CD4-positive, alpha-beta T cell treated with Interleukin-21 for 1 hour (primary cell): Measurements from ENCODE around the gene SRC.

Source experiments
- DNase-seq: peaks from one replicate; pipeline ENCODE4 v3.0.0-alpha.2; 2020

The SRC gene

DNA sequence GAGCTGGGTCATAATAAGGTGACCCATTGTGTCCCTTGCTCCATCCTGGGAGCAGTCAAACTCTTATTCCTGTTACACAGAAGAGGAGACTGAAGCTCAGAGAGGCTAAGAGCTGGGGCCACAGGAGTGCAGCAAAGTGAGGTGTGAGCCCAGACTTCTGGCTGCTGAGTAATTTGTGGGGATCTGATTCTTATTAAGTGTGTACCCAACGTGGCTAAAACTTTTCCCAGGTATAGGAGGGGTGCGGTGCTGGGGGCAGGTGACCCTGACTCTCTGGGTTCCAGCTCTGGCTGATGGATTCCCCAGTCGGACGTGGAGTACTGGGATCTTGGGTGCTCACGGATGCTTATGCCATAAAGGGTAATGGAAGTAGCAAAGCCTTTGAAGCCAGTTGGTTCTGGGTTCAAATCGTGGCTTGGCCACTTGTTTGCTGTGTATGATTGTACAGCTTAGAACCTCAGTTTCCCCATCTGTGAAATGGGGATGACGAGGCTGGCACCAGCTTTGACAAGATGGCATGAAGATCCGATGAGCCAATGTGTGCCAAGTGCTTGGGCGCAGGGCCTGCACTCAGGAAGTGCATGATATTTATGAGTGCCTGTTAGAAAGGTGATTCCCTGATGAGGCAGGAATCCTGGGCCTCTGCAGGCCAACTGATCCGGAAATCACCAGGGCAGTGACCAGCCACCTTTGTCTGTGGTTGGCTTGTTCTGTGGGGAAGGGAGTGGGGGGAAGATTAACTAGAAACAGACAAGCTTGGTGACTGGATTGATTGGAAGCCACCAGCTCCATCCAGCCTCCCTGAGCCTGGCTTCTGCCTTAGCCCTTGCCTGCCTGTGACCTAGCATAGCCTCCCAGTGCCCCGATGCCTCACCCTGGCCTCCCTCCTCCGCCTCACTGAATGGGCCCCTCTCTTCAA is 6.0 kb downstream of the SRC start:
- no peak for DNase-seq

DNA sequence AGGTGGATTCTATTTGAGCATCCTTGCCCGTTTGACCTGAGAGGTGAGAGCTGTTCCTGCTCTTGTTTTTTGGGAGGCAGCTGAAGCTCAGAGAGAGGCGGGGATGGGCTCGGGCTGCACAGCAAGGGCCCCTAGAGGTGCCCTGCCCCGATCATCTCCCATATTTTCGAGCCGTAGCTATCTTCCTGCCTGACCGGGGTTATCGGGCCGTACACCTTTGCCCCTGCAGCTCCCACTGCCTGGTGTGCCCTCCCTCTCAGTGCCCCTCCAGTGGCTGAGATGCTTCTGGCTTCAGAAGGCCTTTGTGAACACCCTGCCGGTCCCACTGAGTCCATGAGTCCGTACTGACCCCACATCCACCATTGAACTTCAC is 6.7 kb downstream of the SRC start:
- no peak for DNase-seq

DNA sequence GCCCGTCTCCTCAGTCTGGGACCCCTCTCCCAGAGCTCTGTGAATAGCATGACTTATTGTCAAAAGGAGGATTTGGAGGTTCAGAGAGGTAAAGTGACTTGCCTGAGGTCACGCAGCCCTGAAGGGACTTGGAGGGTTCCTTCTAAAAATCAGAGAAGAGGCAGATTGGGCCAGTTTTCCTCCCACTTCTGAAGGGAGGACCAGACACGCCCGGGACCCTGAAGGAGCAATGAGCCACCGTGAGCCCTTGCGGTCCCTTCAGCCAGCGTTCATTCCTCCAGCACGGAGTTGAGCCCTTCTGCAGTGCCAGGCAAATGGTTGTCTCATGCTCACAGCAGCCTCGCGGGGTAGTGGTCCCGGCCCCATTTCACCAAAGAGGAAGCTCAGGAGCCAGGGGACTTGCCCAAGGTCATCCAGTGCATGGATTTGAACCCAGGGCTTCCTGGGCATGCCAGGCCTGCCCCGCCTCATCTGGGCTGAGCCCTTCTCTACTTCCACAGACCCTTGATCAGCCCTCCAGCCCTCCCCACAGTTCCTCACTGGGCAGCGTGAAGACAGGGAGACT is 7.4 kb downstream of the SRC start:
- DNase-seq, result no peak

DNA sequence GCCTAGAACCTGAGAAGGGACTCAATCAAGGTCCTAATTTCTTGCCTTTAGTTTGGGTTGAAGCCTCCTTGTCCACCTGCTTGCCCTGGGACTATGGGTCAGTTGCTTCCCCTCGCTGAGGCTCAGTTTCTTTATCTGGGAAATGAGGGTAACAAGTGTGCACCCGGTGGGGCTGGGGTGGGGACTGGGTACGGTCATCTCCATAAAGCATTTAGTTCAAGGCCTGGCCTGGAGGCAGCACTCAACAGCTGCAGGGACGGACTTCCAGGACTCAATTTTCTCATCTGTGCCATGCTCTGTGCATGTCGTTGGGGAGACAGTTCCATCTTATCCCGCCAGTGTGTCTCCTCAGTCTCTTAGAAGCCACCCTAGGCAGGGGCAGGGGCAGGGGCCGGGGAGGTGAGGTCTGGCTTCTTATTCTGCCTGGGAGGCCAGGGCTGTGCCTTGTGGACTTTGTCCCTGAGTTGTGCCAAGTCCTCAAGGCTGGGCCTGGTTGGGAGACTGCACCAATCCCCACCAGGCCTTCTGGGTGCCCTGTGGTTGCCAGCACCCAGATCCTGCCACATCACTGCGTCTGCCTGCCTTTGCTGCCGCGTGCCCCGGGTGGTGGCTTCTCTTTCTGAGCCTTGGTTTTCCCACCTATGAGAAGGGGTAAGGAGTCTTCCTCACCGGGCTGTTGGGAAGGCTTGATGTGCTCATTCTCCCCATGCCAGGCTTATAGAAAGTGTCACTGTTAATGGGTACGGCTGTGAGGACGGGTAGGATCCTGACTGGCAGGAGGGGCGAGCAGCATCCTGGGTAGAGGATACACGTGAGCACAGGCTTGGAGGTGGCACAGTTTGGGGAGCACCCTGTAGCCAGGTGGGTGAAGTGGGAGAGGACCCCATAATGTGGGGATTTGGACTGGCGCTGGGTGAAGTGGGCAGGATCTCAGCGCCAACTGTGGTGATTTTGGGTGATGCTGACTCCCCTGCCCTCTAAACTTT is 8.6 kb downstream of the SRC start:
- no peak for DNase-seq

DNA sequence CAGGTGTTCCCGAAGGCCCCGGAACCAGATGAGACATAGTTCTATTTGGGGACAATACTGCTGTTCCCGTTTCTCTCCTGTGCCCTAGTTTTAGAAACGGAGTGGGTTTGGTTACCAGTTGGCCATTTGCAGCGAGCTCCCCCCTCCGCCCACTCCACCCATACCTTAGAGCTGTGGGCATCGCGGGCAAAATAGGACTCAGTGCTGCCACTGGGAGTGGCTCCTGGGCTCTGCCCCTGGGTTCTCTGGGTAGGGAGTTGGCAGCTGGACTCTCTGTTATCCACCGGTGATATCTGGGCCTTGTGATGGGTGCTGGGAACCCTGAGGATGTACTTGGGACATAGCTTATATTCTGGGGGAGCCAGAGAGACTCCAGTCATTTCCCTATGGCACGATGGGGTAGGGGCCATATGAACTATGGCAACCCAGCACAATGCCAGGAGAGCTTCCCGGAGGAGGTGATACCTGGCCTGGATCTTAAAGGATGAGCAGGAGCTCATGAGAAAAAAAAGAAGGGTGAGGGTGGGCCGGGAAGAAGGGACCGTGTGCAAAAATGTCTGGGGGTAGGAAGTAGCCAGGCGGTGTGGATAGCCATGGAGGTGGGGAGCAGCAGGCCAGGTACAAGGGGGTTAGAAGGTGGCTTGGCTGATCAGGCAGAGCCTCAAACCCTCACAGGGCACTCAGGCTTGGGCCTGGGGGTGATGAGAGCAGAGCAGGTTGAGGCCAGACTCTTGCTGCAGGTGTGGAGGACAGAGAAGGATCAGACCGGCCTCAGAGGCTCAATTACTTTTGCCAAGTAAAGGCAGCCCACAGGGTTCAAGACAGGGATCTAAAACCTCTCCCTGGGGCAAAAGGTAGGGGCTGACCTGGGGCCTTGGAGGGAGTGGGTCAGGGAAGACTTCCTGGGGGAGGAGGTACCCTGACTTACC is 9.6 kb downstream of the SRC start:
- DNase-seq, result no peak

DNA sequence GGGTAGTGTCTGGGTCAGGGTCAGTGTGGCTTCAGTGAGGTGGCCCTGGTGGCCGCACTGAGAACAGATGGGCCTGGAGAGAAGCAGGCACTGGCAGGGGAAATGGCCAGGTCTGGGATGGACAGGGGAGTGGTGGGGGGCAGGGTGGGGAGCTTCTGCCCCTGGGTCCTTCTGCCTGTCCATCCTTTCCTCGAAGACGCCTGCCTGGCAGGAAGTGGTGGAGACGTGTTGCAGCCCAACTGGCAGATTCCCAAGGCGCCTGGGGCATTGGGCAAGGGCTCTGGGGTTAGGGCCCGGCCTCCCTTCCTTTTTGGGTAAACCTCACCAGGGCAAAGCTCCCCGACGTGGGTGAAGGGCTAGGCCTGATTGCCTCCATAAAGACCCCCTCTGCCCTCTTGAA is 10.4 kb downstream of the SRC start:
- DNase-seq, result no peak

DNA sequence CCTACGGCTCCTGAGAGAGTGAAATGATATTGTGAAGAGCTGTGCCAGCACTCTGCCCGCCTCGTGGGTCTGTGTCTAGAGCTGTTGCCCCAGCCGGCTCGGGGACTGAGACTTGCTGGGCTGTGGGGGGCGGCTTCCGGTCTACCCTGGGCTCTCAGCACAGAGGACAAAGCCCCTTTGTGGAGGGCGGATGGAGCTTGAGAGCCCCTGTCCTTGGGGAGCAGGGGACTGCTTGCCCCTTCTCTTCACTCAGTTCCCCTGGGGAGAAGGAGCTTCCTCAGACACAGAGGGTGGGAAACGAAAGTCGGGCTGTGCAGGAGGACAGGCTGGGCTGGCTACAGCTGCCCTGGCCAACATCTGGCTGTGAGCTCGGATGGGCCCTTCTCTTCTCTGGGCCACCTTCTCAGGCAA is 11.0 kb downstream of the SRC start:
- no peak for DNase-seq

DNA sequence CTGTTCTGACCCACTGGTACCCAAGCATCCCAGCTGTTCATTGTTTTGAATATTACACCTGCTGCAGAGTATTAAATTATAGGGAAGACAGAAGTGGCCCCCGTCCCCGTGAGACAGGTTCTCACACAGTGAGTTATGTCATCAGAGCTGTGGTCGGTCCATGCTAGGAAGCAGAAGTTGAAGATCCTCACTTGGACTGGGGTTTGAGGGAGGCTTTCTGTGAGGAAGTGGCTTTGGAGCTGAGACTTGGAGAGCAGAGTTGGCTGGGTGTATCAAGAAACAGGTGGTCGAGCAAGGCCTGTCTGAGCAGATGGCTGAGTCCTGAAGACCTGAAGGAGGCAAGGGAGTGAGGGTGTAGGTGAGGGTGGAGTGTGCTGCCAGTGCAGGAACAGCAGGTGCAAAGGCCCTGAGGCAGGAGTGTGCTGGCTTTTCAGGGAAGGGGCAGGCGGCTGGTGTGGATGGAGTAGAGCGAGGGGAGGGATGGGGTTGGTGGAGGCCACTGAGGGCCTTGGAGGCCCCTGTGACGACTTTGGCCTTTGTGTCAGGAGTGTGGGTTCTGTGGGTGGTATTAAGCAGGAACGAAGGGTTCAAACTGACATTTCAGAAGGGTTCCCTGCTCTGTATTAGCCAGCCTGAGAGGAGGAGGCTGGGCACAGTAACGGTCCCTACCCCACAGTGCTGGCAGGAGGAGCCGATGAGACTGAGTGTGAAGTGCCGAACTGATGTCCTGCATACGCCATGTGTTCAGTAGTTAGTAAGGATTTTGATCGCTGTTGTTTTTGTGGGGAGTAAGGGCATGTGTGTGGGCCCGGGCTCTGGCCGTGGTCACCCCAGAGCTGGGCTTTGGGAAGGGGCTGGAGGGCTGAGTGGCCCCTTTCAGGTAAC is 11.8 kb downstream of the SRC start:
- peak; percentile 13 for DNase-seq

DNA sequence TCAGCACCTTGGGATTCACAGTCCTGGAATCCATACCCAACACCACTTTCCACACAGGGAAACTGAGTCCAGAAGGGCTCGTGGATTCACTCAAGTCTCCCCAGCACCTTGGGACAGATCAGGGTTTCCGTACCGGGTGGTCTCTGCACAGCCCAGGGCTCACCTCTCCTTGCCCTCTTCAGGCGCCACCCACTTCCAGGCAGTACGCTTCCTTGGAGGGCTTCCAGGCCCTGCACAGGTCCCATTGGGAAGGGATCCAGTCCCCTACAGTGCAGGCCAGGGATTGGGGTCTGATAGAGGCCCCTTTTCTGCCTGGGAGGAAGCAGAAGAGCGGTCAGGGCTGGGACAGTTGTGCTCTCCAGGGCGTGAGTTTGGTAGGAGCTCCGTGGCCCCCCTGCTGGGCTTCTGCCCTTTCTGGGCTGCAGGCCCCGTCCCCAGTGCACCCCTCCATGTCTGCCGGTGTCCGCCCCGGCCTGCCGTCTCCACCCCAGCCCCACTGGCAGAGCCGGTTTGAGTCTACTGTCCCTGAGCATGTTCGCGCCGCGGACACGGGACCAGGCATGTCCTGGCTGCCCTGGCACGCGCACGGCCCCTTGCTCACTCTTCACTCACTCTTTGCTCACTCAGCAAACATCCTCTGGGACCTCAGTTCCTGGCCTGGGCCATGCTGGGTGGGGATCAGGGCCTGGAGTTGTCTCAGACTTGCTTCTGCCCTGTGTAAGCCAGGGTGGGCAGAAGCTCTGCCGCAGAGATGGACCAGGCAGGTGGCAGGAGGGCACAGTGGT is 12.6 kb downstream of the SRC start:
- DNase-seq, result no peak

DNA sequence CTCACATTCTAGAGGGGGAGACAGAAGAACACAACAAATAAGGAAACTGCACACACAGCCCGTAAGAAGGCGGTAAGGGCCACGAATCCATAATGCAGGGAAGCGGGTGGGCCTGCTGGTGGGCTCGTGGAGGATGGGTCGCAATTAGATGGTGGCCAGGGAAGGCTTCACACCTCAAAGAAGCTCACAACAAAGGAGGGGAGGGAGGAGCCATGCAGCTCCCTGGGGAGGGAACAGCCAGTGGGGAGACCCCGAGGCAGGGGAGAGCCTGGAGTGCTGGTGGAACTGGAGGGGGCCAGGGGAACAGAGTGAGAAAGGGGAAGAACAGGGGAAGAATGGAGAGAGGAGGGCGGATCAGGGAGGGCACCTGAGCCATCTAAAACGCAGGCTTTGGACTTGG is 13.4 kb downstream of the SRC start:
- DNase-seq, result no peak

DNA sequence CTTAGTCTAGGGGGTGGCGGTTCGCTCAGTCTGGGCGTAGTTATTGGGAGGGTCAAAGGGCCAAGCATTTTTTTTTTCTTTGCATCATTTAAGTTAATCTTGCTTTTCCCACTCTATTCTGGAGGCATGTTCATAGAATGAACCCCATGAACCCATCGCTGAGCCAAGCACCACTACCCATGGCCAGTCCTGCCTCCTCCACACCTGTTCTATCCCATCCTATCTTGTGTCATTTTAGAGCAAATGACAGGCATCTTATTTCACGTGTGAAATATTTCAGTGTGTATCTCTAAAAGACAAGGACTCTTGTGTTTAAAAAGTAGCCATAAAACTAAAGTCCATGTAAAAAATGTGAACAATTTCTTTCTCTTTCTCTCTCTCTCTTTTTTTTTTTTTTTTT is 13.9 kb downstream of the SRC start:
- DNase-seq, result no peak

DNA sequence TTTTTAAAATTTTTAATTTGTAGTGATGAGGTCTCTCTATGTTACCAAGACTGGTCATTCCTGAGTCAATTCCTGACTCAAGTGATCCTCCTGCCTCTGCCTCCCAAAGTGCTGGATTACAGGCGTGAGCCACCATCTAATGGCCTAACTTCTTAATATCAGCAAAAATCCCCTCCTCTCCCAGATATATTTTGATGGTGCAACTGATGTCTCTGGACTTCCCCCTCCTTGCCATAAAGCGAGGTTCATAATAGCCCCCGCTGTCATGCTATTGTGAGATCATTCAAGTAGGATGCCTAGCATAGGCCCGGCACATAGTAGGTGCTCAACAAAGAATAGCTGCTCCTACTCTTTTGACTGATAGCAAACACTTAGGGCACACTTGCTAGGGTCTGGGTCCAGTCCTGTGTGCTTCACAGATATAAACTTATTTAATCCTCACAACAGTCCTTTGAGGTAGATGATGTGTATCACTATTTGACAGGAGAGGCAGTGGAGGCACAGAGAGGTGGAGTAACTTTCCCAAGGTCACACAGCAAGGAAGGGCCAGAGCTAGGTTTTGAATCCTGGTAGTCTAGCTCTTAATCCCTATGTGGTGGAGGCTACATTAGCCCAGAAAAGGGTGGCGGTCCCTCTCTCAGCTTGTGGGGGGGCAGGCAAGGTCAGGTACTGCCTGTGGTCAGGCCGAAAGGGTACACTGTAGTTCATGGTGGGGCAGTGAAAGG is 14.6 kb downstream of the SRC start:
- DNase-seq, result no peak

DNA sequence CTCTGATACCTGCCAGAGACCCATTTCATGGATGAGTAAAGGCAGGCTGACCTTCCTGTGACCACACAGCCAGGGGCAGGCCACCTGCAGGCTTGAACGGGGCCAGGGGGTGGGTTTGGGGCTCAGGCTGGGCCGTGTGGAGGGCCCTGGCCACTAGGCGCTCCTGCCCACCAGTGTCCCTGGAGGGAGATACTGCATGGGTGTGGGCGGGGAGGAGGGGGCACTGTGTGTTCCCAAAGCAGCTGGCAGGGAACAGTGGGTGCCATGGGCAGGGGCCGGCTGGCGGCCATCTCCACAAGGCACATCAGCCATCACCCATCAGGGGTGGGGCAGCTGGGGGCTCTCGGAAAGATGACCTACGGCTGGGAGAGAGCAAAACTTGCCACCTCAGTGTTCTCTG is 15.4 kb downstream of the SRC start:
- DNase-seq, result no peak

DNA sequence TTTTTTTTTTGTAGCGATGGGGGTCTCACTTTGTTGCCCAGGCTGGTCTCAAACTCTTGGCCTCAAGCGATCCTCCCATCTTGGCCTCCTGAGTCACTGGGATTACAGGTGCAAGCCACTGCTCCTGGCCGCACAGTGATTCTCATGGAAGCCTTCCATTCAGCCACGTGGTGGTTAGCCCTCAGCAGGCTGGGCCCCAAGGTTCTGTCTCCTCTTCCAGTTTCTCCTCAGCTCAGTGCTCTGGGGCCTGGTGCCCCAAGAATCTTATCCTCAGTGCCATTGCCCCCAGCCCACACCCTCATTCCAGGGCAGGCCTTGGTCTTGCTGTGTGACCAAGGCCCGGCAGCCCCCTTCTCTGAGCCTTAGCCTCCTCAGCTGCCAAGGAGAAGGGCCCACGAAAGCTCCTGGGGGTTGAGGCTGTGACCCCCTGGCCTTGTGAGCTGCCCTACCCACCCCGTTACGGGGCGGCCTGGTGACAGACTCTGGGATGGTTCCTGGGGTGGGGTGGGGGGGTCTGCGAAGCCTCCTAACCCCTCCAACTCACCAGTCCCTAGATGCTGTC is 16.4 kb downstream of the SRC start:
- DNase-seq, result no peak

DNA sequence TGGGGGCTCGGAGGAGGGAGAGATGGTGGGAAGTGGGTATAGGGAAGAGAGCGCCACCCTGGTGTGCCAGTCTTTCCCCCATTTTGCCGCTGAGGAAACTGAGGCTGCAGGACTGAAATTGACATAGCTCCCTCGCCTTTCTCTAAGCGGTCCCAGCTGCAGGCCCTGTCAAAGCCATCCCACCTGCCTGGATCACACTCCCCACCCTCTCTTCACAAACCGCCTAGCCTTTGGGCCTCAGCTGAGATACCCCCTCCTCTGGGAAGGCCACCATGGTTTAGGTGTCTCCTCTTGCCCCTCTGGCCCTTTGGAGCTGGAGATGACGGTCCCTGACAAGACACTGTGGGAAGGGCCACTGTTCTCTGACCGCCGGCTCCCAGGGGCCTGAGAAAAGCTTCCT is 16.9 kb downstream of the SRC start:
- DNase-seq, result no peak

DNA sequence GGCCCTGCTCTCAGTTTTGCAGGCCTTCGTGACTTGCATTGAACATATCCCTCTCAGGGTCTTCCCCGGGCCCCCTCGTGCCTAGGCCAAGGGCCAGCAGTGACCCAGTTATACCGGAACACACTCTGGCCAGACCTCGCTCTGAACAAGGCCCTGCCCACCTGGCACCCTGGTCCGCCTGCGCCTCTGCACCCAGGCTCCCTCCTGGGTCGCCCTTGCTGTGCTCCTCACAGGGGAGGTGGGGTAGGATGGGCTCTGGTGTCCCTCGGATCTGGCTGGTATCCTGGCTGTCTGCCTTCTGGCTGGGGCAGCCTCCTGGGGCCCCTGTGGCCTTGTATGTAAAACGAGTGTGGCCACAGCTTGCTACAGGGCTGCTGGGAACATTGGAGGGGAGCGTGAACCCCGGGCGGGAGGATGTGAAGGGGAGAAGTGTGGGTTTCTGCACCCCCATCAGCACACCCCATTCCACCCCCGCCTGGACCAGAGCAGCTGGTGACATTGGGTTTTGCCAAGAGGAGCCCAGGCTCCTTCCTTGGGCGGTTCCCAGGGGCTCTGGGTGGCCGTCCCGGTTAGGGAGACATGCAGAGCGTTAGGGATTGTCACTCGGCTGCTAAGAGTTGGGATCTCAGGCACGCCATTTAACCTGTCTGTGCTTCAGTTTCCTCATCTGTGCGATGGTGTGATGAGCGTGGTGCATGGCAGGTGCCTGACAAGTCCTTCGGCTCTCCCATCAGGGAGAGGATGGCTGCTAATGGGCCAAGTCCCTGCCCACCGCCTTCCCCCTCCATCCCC is 17.5 kb downstream of the SRC start:
- DNase-seq, result no peak

DNA sequence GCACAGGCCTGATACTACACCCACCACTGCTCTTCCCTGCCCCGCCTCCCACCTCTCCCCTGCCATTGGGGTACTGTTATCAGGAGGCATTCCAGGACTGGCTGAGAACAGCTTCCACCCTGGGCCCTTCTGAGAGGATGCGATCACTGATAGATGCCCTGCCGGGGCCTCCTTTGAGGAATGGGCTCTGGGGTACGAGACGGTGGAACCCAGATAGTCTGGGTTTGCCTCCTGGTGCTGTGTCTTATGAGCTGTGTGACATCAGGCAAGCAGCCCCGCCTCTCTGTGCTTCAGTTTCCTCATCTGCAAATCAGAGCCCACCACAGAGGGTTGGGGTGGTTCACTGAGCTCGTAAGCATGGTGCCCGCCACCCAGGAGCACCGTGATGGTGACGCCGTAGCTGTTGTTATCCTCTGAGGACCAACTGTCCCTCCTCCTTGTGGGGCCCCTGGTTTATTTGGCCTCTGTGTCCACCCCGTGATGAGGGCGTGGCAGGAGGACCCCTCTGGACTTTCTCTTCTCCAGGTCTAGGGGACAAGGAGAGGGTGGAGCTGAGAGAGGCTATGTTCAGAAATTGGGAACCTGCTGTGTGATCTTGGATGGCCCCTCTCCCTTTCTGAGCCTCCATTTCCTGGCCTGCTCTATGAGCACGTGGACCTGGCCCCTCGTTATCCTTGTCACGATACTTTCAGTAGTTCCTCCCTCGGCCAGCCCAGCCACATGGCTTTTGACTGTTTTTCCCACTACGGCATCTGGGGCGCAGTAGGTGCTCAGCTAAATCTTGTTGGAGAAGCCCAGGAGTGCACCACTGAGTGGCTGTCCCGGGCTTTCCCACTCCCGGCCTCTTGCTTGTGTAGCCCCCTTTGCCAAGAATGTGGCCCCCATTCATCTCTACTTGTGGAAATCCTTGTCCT is 18.3 kb downstream of the SRC start:
- DNase-seq, result no peak

DNA sequence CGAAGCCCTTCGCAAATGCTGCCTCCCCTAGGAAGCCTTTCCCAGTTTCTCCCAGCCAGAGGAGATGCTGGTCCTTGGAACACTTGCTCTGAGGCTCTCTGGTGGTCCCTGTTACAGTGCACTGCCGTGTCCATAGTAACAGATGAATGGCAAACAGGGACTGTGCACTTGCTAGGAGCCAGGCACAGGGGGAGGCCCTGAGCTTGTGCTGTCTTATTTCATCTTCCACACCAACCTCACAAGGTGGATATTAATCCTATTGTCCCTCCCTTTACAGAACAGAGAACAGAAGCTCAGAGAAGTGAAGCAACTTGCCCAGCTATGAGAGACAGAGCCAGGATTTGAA is 19.0 kb downstream of the SRC start:
- DNase-seq, result no peak
